HEK293 (cell line): ENCODE data around the gene USP35.

Source experiments
- CTCF ChIP-seq: fragments of 450-650 bp; formaldehyde crosslinking; IDR thresholded peaks from 2 replicates; pipeline ENCODE4 v1.5.1; 2016; ENCODE audit warnings: missing biosample characterization, missing genetic modification characterization
- KLF1 ChIP-seq: fragments of 450-650 bp; formaldehyde crosslinking; IDR thresholded peaks from 2 replicates; pipeline ENCODE4 v1.5.1; 2016; ENCODE audit warnings: missing biosample characterization, missing genetic modification characterization
- KLF16 ChIP-seq: fragments of 450-650 bp; formaldehyde crosslinking; IDR thresholded peaks from 2 replicates; pipeline ENCODE4 v1.5.1; 2017; ENCODE audit warnings: missing biosample characterization, missing genetic modification characterization
- RBAK ChIP-seq: fragments of 450-650 bp; formaldehyde crosslinking; IDR thresholded peaks from 2 replicates; pipeline ENCODE4 v1.5.1; 2016; ENCODE audit warnings: missing biosample characterization, missing genetic modification characterization

- TF ChIP-seq RBAK (tag by site-specific recombination) (no peak), KLF16 (tag by site-specific recombination) (no peak), CTCF (tag by site-specific recombination) (no peak), KLF1 (tag by site-specific recombination) (no peak)
Measured at GRCh38 chr11:78224906-78225420, 36.2 kb downstream of the USP35 start.
